MM.1S (cell line): ENCODE results near the gene ANKRD16.

Source experiments
- DNase-seq: peaks from one replicate; pipeline ENCODE4 v3.0.0-alpha.2; 2015
- H2AFZ ChIP-seq: fragments of 300-600 bp; sonication (generic); 2 replicates; pipeline ENCODE4 v1.6.0; 2016; ENCODE audit warnings: antibody characterized with exemption, low read length
- H3F3A ChIP-seq: fragments of 300-600 bp; sonication (generic); 2 replicates; pipeline ENCODE4 v1.6.1; 2016; ENCODE audit warnings: mild to moderate bottlenecking, antibody characterized with exemption, low read length, moderate library complexity, mixed read lengths; ENCODE audit not compliant: insufficient read depth
- H3K27ac ChIP-seq: fragments of 300-600 bp; sonication (generic); 2 replicates; pipeline ENCODE4 v1.5.1; 2016; ENCODE audit warnings: mild to moderate bottlenecking, low read length
- H3K27me3 ChIP-seq: fragments of 300-600 bp; sonication (generic); replicated peaks from 2 replicates; pipeline ENCODE4 v1.6.0; 2016; ENCODE audit warnings: low read length; ENCODE audit not compliant: insufficient read depth
- H3K36me3 ChIP-seq: fragments of 300-600 bp; sonication (generic); replicated peaks from 2 replicates; pipeline ENCODE4 v1.6.1; 2016; ENCODE audit warnings: mild to moderate bottlenecking, low read length, mixed read lengths; ENCODE audit not compliant: insufficient read depth
- H3K4me1 ChIP-seq: fragments of 300-600 bp; sonication (generic); 2 replicates; pipeline ENCODE4 v1.6.1; 2016; ENCODE audit warnings: low read length, mixed read lengths
- H3K4me2 ChIP-seq: fragments of 300-600 bp; sonication (generic); 2 replicates; pipeline ENCODE4 v1.6.0; 2016; ENCODE audit warnings: low read depth, low read length
- H3K4me3 ChIP-seq: fragments of 300-600 bp; sonication (generic); 2 replicates; pipeline ENCODE4 v1.5.1; 2016; ENCODE audit warnings: low read length, mixed read lengths
- H3K79me2 ChIP-seq: fragments of 300-600 bp; sonication (generic); 2 replicates; pipeline ENCODE4 v1.6.1; 2016; ENCODE audit warnings: mixed run types, low read length, mixed read lengths
- H3K9ac ChIP-seq: fragments of 300-600 bp; sonication (generic); 2 replicates; pipeline ENCODE4 v1.6.1; 2016; ENCODE audit warnings: low read length, mixed read lengths
- H3K9me2 ChIP-seq: fragments of 300-600 bp; sonication (generic); replicated peaks from 2 replicates; pipeline ENCODE4 v1.6.1; 2016; ENCODE audit warnings: mild to moderate bottlenecking, low read length, mixed read lengths; ENCODE audit not compliant: insufficient read depth
- H3K9me3 ChIP-seq: fragments of 300-600 bp; sonication (generic); replicated peaks from 2 replicates; pipeline ENCODE4 v1.6.1; 2016; ENCODE audit warnings: mild to moderate bottlenecking, low read length, mixed read lengths; ENCODE audit not compliant: insufficient read depth
- H4K20me1 ChIP-seq: fragments of 300-600 bp; sonication (generic); 2 replicates; pipeline ENCODE4 v1.6.1; 2016; ENCODE audit warnings: mild to moderate bottlenecking, low read length, moderate library complexity, mixed read lengths; ENCODE audit not compliant: insufficient read depth
- EZH2 ChIP-seq: fragments of 300-600 bp; sonication (generic); optimal IDR thresholded peaks from 2 replicates; pipeline ENCODE3; 2017; ENCODE audit warnings: low read depth, mild to moderate bottlenecking, antibody characterized with exemption, low read length, mixed read lengths
- EZH2phosphoT487 ChIP-seq: fragments of 300-600 bp; sonication (generic); IDR thresholded peaks from 2 replicates; pipeline ENCODE4 v1.6.1; 2018; ENCODE audit warnings: antibody characterized with exemption, low read length
- TF ChIP-seq, protein P1 (sequence below): fragments of 300-600 bp; sonication (generic); IDR thresholded peaks from 2 replicates; pipeline ENCODE4 v1.5.1; 2016; ENCODE audit warnings: antibody characterized with exemption, low read length, mixed read lengths

Gene ANKRD16

DNA sequence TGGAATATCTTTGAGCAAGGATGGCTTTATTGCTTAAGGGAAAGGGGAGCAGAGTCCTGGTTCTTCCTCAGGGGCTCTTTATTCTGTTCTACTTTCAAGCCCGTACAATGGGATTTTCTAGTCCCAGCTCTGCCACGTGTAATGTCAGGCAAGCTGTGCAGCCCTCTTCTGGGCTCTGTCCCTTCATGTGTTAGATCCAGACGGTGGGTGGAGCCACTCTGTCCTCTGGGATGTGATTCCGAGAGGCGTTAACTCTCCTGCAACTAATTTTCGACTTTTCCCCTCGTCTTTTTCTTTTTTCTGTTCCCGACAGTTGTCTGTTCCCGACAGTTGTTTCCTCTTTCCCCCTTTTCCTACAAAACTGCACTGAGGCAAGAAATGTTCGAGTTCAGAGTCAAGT, 35.2 kb upstream of the ANKRD16 start:
- Histone ChIP-seq H2AFZ (no peak overlapping the region), H3K4me2 (no peak overlapping the region), H3K9me3 (no peaks in the 10 kb centered on the region), H3F3A (no peaks in the 10 kb centered on the region), H3K4me3 (no peak overlapping the region), H3K79me2 (peaks cover 27% of the 10 kb centered on the region), H3K27ac (no peak overlapping the region), H3K4me1 (no peaks in the 10 kb centered on the region), H3K9me2 (no peaks in the 10 kb centered on the region), H3K36me3 (peaks cover 44% of the 10 kb centered on the region), H3K9ac (no peak overlapping the region), H4K20me1 (no peaks in the 10 kb centered on the region), H3K27me3 (no peaks in the 10 kb centered on the region)
- TF ChIP-seq EZH2 (no peak), EZH2phosphoT487 (no peak)
- TF ChIP-seq, protein P1, sequence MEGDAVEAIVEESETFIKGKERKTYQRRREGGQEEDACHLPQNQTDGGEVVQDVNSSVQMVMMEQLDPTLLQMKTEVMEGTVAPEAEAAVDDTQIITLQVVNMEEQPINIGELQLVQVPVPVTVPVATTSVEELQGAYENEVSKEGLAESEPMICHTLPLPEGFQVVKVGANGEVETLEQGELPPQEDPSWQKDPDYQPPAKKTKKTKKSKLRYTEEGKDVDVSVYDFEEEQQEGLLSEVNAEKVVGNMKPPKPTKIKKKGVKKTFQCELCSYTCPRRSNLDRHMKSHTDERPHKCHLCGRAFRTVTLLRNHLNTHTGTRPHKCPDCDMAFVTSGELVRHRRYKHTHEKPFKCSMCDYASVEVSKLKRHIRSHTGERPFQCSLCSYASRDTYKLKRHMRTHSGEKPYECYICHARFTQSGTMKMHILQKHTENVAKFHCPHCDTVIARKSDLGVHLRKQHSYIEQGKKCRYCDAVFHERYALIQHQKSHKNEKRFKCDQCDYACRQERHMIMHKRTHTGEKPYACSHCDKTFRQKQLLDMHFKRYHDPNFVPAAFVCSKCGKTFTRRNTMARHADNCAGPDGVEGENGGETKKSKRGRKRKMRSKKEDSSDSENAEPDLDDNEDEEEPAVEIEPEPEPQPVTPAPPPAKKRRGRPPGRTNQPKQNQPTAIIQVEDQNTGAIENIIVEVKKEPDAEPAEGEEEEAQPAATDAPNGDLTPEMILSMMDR: no peak
- DNase-seq: no peak

DNA sequence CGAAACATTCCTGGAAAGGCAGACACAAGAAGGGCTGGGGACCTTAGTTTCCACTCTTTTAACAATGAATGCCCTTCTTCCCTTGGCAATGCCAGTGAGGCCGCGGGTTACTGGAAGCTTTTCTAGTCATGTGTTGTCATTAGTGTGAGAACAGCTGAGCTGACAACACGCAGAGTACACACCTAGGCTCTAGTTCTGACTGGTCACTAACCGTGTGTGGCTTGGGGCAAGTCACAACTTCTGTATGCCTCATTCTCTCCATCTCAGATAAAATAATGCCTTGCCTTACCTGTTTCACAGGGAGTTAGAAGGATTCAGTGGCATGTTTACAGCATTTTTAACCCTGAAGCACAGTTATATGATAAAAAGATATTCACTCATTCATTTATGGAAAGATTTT, 32.1 kb upstream of the ANKRD16 start:
- Histone ChIP-seq H3K9ac (no peak overlapping the region), H3K4me1 (no peaks in the 10 kb centered on the region), H3K4me2 (no peak overlapping the region), H4K20me1 (no peaks in the 10 kb centered on the region), H3F3A (no peaks in the 10 kb centered on the region), H3K9me2 (no peaks in the 10 kb centered on the region), H3K27me3 (no peaks in the 10 kb centered on the region), H2AFZ (no peak overlapping the region), H3K27ac (no peak overlapping the region), H3K79me2 (peaks cover 37% of the 10 kb centered on the region), H3K4me3 (no peak overlapping the region), H3K36me3 (peaks cover 52% of the 10 kb centered on the region), H3K9me3 (no peaks in the 10 kb centered on the region)
- TF ChIP-seq EZH2phosphoT487: no peak
- TF ChIP-seq EZH2: no peak
- TF ChIP-seq, protein P1: no peak
- no peak for DNase-seq

DNA sequence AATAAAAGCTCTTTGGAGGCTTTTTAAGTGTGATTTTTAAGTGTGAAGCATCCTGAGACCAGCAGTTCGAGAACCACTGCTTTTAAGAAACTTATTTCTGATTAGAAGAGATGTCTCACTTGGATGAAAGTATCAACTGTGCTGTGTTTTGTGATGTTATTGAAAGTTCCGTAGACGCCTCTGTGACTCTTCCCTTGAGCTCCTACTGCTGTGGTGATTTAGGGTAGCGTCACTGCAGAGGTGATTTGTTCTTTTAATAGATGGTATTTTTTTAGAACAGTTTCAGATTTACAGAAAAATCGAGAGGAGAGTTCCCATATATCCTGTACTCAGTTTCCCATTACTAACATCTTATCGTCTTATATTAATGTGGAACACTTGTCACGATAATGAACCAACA, 29.9 kb upstream of the ANKRD16 start:
- no peaks in the 10 kb centered on the region for H3K9me2 ChIP-seq
- no peak overlapping the region for H3K9ac ChIP-seq
- no peaks in the 10 kb centered on the region for H4K20me1 ChIP-seq
- peaks cover 60% of the 10 kb centered on the region for H3K36me3 ChIP-seq
- H3K79me2 ChIP-seq: peaks cover 30% of the 10 kb centered on the region
- no peak overlapping the region for H3K4me3 ChIP-seq
- H3K27ac ChIP-seq: no peak overlapping the region
- no peaks in the 10 kb centered on the region for H3F3A ChIP-seq
- no peak overlapping the region for H2AFZ ChIP-seq
- H3K9me3 ChIP-seq: no peaks in the 10 kb centered on the region
- H3K4me2 ChIP-seq: no peak overlapping the region
- no peaks in the 10 kb centered on the region for H3K4me1 ChIP-seq
- no peaks in the 10 kb centered on the region for H3K27me3 ChIP-seq
- TF ChIP-seq EZH2phosphoT487 (no peak), EZH2 (no peak)
- TF ChIP-seq, protein P1: no peak
- no peak for DNase-seq
